Measurements from ENCODE around the gene RAC2. TPM values are rescaled to one million over a fixed set of nuclear protein-coding genes. Genes with fewer than 3 reads are reported as not detected.

Gene RAC2
- total RNA-seq, 1 experiment from 2014 or later, result 50.5 TPM

GRCh38 chr22:37240941-37241320 is 3.1 kb downstream of the RAC2 start:
- DNase-seq, result no peak
- Histone ChIP-seq H3K9me2 (replicated peaks; ENCODE audit: low read length) (no peaks in the 10 kb centered on the region), H3K79me2 (ENCODE audit: low read length) (peaks cover 24% of the 10 kb centered on the region), H3K9me3 (ENCODE audit: low read length) (no peaks in the 10 kb centered on the region), H4K20me1 (ENCODE audit: low read length) (no peaks in the 10 kb centered on the region), H2AFZ (ENCODE audit: low read length) (no peak overlapping the region), H3K27me3 (ENCODE audit: low read length) (no peaks in the 10 kb centered on the region), H3K4me1 (ENCODE audit: insufficient read depth, low read length) (peaks cover 18% of the 10 kb centered on the region), H3F3A (ENCODE audit: low read length, unreplicated experiment) (no peaks in the 10 kb centered on the region), H3K27ac (ENCODE audit: low read length) (no peak overlapping the region), H3K9ac (ENCODE audit: low read length) (no peak overlapping the region), H3K4me2 (ENCODE audit: low read length) (no peak overlapping the region), H3K4me3 (ENCODE audit: low read length) (no peak overlapping the region), H3K36me3 (ENCODE audit: low read depth, low read length) (peaks cover 5% of the 10 kb centered on the region; the same call in 1 of the 2 replicates)
- BruUV-seq (replicated peaks), result no TSS peak
- ATAC-seq, result no peak
- CTCF ChIA-PET, result no interaction called here
- TF ChIP-seq EZH2phosphoT487 (IDR thresholded peaks at IDR 0.05; ENCODE audit: borderline replicate concordance, low read length) (no peak), CTCF (conservative IDR thresholded peaks at IDR 0.05; ENCODE audit: low read depth, low read length) (no peak), EZH2 (IDR thresholded peaks at IDR 0.05; ENCODE audit: low read length, unreplicated experiment) (no peak)
- POLR2A ChIA-PET (ENCODE audit: unreplicated experiment), result no interaction called here
- intact Hi-C loops (cut with micrococcal nuclease), result no loop called here

- Histone ChIP-seq H3K79me2 (ENCODE audit: low read length) (peaks cover 24% of the 10 kb centered on the region), H3K9me3 (ENCODE audit: low read length) (no peaks in the 10 kb centered on the region), H3K4me3 (ENCODE audit: low read length) (no peak overlapping the region), H3K4me1 (ENCODE audit: insufficient read depth, low read length) (peaks cover 18% of the 10 kb centered on the region), H4K20me1 (ENCODE audit: low read length) (no peaks in the 10 kb centered on the region), H3K9ac (ENCODE audit: low read length) (no peak overlapping the region), H3F3A (ENCODE audit: low read length, unreplicated experiment) (no peaks in the 10 kb centered on the region), H3K27me3 (ENCODE audit: low read length) (no peaks in the 10 kb centered on the region), H3K36me3 (ENCODE audit: low read depth, low read length) (peaks cover 5% of the 10 kb centered on the region; the same call in 1 of the 2 replicates), H2AFZ (ENCODE audit: low read length) (no peak overlapping the region), H3K4me2 (ENCODE audit: low read length) (no peak overlapping the region), H3K9me2 (replicated peaks; ENCODE audit: low read length) (no peaks in the 10 kb centered on the region), H3K27ac (ENCODE audit: low read length) (no peak overlapping the region)
- ChIA-PET POLR2A (ENCODE audit: unreplicated experiment) (no interaction called here), CTCF (no interaction called here)
- intact Hi-C loops (cut with micrococcal nuclease), result no loop called here
- DNase-seq, result no peak
- TF ChIP-seq EZH2phosphoT487 (IDR thresholded peaks at IDR 0.05; ENCODE audit: borderline replicate concordance, low read length), result no peak
- TF ChIP-seq CTCF (conservative IDR thresholded peaks at IDR 0.05; ENCODE audit: low read depth, low read length), result no peak
- no peak for TF ChIP-seq EZH2 (IDR thresholded peaks at IDR 0.05; ENCODE audit: low read length, unreplicated experiment)
- no TSS peak for BruUV-seq (replicated peaks)
- ATAC-seq, result no peak
Measured at GRCh38 chr22:37240240-37240940, 3.7 kb downstream of the RAC2 start.
